Right atrium auricular region (tissue), 2 donors: ENCODE results near the gene DNMT3A. TPM values are rescaled to one million over a fixed set of nuclear protein-coding genes. Genes with fewer than 3 reads are reported as not detected.

ENCODE experiments used
- DNase-seq: peaks from one replicate; pipeline ENCODE4 v3.0.0-alpha.2; 2019; ENCODE audit warnings: low spot score
- H3K27ac ChIP-seq, 2 donors: fragments of 200-600 bp; sonication (generic); 1 replicate in 1 of 2; 2 replicates in 1 of 2; pipeline ENCODE4 v1.5.1; 2016 to 2019
- H3K27me3 ChIP-seq, 2 donors: fragments of 200-600 bp; sonication (generic); one replicate each; pipeline versions ENCODE4 v1.5.1 to v1.6.0; 2017 to 2019
- H3K36me3 ChIP-seq: fragments of 200-600 bp; sonication (generic); one replicate; pipeline ENCODE4 v1.5.1; 2016
- H3K4me1 ChIP-seq, 2 donors: fragments of 200-600 bp; sonication (generic); one replicate each; pipeline versions ENCODE4 v1.5.1 to v1.6.0; 2017 to 2019
- H3K4me3 ChIP-seq, 2 donors: fragments of 200-600 bp; sonication (generic); 1 replicate in 1 of 2; 2 replicates in 1 of 2; pipeline ENCODE4 v1.5.1; 2017 to 2019; ENCODE audit warnings: mild to moderate bottlenecking in 1 of 2, moderate library complexity in 1 of 2
- H3K9me3 ChIP-seq, 2 donors: fragments of 200-600 bp; sonication (generic); one replicate each; pipeline ENCODE4 v1.5.1; 2019
- total RNA-seq, 2 donors: library from RNA; depleted of rRNA; stranded (reverse); fragments of >200 nt; gene quantifications; one replicate each; pipeline ENCODE4 v1.1.0, GENCODE V29; 2016
- TF ChIP-seq, protein P1 (sequence below), 2 donors: fragments of 200-600 bp; sonication (generic); IDR thresholded peaks; one replicate each; pipeline ENCODE4 v1.5.1; 2019; ENCODE audit warnings: antibody characterized with exemption in 2 of 2

Gene DNMT3A
- total RNA-seq, 2 donors from 2014 or later: 6.0 to 8.1 TPM

DNA sequence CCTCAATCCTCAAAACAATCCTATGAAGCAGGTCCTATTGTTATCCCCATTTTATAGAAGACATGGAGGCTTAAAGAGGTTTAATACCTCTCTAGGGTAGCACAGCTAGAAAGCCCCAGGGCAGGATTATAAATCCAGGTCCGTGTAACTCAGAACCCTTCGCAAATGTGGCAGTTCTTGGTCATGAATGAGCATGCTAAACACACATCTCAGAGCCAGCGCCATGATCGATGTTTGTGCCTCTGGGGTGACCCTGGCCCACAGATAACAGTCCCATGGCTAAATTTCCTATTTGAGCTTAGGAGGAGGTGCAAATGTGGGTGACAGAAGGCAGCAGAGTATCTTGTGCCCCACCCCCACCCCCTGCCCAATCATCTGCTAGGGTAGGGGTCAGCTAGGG, 17.5 kb downstream of the DNMT3A start:
- Histone ChIP-seq H3K4me3 (no peak overlapping the region), H3K9me3 (peaks cover 7% of the 10 kb centered on the region in 2 donors), H3K27ac (peak overlapping the region; percentile 56 to 71), H3K36me3 (peaks cover 13% of the 10 kb centered on the region), H3K4me1 (peaks cover 0 to 49% of the 10 kb centered on the region in 2 donors), H3K27me3 (no peaks in the 10 kb centered on the region)
- no peak for DNase-seq
- TF ChIP-seq, protein P1, sequence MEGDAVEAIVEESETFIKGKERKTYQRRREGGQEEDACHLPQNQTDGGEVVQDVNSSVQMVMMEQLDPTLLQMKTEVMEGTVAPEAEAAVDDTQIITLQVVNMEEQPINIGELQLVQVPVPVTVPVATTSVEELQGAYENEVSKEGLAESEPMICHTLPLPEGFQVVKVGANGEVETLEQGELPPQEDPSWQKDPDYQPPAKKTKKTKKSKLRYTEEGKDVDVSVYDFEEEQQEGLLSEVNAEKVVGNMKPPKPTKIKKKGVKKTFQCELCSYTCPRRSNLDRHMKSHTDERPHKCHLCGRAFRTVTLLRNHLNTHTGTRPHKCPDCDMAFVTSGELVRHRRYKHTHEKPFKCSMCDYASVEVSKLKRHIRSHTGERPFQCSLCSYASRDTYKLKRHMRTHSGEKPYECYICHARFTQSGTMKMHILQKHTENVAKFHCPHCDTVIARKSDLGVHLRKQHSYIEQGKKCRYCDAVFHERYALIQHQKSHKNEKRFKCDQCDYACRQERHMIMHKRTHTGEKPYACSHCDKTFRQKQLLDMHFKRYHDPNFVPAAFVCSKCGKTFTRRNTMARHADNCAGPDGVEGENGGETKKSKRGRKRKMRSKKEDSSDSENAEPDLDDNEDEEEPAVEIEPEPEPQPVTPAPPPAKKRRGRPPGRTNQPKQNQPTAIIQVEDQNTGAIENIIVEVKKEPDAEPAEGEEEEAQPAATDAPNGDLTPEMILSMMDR (IDR thresholded peaks at IDR 0.05): no peak

DNA sequence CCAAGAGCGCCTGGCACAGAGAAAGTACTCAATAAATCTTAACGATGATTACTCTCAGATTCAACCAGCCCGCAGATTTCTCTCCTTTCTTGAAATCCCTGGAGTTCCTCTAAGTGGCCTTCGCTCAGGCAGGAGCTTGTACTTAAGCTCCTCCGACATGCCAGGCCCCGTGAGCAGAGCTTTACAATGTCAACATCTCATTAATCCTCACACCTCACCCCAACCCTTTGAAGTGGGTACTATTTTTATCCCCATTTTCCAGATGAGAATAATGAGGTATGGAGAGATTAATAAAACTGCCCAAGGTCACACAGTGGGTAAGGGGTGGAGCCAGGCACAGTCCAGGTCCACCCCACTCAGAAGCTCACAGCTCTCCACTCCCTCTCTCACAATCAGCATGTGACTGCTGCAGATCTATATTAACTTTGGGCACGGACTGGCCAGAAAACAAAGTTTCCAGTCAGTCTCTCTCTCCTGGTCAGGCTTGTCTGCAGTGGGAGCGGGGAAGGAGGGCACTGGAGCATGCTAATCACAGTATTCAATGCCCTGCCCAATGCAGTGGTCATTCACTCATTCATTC, 18.0 kb downstream of the DNMT3A start:
- Histone ChIP-seq H3K4me1 (peaks cover 0 to 44% of the 10 kb centered on the region in 2 donors), H3K9me3 (peaks cover 7% of the 10 kb centered on the region in 2 donors), H3K27ac (no peak overlapping the region), H3K4me3 (no peak overlapping the region), H3K27me3 (no peaks in the 10 kb centered on the region), H3K36me3 (peaks cover 13% of the 10 kb centered on the region)
- no peak for DNase-seq
- TF ChIP-seq, protein P1 (IDR thresholded peaks at IDR 0.05): no peak

DNA sequence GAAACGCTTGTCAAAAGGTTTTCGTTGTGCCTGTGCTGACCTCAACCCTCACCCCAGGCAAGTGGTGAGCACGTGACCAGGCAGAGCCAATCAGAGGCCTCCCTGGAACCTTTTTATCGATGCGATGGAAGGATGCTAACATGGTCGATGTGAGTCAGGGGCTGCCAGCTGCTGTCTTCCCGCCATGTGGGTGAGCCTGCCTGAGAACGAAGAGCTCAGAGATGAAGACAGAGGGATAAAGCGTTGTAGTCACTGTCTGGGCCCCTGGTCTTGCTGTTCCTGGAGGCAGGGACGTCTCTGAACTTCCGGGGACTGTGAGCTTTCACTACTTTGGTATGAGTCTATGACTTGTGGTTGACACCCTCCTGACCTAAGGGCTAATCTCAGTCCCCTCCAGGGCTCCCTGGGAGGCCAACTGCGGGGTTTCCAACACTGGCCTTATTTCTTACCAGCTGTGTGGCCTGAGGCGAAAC, 18.6 kb downstream of the DNMT3A start:
- Histone ChIP-seq H3K27ac (no peak overlapping the region), H3K36me3 (peaks cover 13% of the 10 kb centered on the region), H3K4me1 (peaks cover 0 to 37% of the 10 kb centered on the region in 2 donors), H3K27me3 (no peaks in the 10 kb centered on the region), H3K4me3 (no peak overlapping the region), H3K9me3 (peaks cover 7% of the 10 kb centered on the region in 2 donors)
- TF ChIP-seq, protein P1 (IDR thresholded peaks at IDR 0.05): no peak
- no peak for DNase-seq

DNA sequence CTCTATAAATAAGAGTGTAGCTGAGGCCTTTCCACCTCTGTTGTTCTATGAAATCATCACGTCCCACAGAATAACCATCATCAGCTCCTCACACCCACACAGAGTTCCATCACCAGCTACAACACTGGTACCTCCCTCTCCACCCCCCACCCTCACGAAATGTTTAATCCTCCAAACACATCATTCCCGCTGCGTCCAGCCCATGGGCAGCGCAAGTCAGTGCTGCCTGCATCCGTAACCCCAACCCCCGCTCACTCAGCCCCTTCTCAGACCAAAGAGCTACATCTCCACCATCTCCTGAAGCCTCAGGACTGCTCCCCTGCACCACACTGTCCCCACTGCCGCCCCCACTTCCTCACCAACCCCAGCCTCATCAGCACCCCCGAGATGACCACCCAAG, 19.4 kb downstream of the DNMT3A start:
- peaks cover 7% of the 10 kb centered on the region in 2 donors for H3K9me3 ChIP-seq
- no peak overlapping the region for H3K27ac ChIP-seq
- DNase-seq: no peak
- no peak overlapping the region for H3K4me3 ChIP-seq
- H3K36me3 ChIP-seq: peaks cover 13% of the 10 kb centered on the region
- peaks cover 0 to 36% of the 10 kb centered on the region in 2 donors for H3K4me1 ChIP-seq
- no peaks in the 10 kb centered on the region for H3K27me3 ChIP-seq
- TF ChIP-seq, protein P1 (IDR thresholded peaks at IDR 0.05): no peak

DNA sequence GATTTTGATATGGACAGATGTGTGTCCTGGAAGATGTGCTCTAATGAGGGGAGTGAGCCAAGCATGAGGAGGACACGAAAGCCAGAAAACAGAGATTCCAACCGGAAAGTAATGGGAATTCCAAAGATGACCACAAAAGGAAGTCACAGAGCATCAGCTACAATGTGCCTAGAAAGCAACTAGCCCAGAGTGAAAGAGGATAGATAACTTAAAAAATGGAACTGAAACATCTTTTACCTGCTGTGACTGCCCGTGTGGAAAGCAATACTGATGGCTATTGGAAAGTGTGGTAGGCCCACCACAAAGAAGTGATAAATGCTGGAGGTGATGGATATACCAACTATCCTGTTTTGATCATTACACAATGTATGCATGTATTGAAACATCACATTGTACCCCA, 21.6 kb downstream of the DNMT3A start:
- TF ChIP-seq, protein P1 (IDR thresholded peaks at IDR 0.05): no peak
- no peak for DNase-seq
- Histone ChIP-seq H3K9me3 (no peaks in the 10 kb centered on the region), H3K4me3 (no peak overlapping the region), H3K4me1 (peaks cover 0 to 47% of the 10 kb centered on the region in 2 donors), H3K27ac (no peak overlapping the region), H3K27me3 (no peaks in the 10 kb centered on the region), H3K36me3 (no peaks in the 10 kb centered on the region)

DNA sequence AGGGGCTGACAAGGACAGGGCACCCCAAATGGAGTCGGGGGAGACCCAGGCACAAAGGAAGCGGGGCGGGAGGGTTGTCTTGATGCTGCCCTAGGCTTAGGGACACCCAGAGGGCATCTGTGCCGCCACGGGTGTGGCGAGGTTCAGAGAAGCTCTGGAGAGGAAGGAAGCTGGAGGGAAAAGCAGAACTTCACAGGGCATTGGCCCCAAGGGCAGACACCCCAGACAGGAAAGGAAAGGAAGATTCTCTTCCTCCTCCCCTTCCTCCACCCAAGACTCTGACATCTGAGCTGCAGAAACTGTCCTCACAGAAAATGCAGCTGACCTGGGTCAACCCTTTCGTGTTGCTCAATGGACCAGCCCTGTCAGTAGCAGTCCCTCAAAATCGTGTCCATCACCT, 25.6 kb downstream of the DNMT3A start:
- TF ChIP-seq, protein P1 (IDR thresholded peaks at IDR 0.05): no peak
- H3K27ac ChIP-seq: peak overlapping the region in 1 of 2 donors; percentile 70
- no peak overlapping the region for H3K4me3 ChIP-seq
- peaks cover 11% of the 10 kb centered on the region for H3K36me3 ChIP-seq
- H3K4me1 ChIP-seq: peaks cover 0 to 57% of the 10 kb centered on the region in 2 donors
- no peaks in the 10 kb centered on the region for H3K9me3 ChIP-seq
- DNase-seq: no peak
- H3K27me3 ChIP-seq: no peaks in the 10 kb centered on the region
